ENCODE data around the gene SCAMP2.
A peak's percentile ranks its signal among the peaks of the same experiment; 100 is the strongest.

The SCAMP2 gene

GRCh38 chr15:74857671-74858368 lies 15.3 kb downstream of the SCAMP2 start:
- no peak for DNase-seq

- no peak for DNase-seq
Measured at GRCh38 chr15:74857082-74857655, 16.0 kb downstream of the SCAMP2 start.

GRCh38 chr15:74856537-74856936 lies 16.6 kb downstream of the SCAMP2 start:
- no peak for DNase-seq

- no peak for DNase-seq
Measured at GRCh38 chr15:74855857-74856256, 17.3 kb downstream of the SCAMP2 start.

GRCh38 chr15:74854453-74855022 lies 18.6 kb downstream of the SCAMP2 start:
- DNase-seq = no peak

GRCh38 chr15:74851960-74852359 lies 21.2 kb downstream of the SCAMP2 start:
- no peak for DNase-seq

- DNase-seq = no peak
Measured at GRCh38 chr15:74850393-74850792, 22.8 kb downstream of the SCAMP2 start.

GRCh38 chr15:74847432-74847831 lies 25.7 kb downstream of the SCAMP2 start:
- no peak for DNase-seq

- no peak for DNase-seq
Measured at GRCh38 chr15:74845581-74845980, 27.6 kb downstream of the SCAMP2 start.

- DNase-seq = no peak
Measured at GRCh38 chr15:74845208-74845568, 28.0 kb downstream of the SCAMP2 start.

- no peak for DNase-seq
Measured at GRCh38 chr15:74844319-74845207, 28.6 kb downstream of the SCAMP2 start.

- DNase-seq = no peak
Measured at GRCh38 chr15:74843891-74844299, 29.3 kb downstream of the SCAMP2 start.

- DNase-seq = no peak
Measured at GRCh38 chr15:74843445-74843828, 29.7 kb downstream of the SCAMP2 start.

GRCh38 chr15:74842581-74843444 lies 30.4 kb downstream of the SCAMP2 start, which contains the start of gene ULK3:
ULK3 (minus strand) TSS chr15:74843156; CDS start chr15:74843105, 51 bp downstream.
- peak; percentile 70 for DNase-seq

- DNase-seq = no peak
Measured at GRCh38 chr15:74841891-74842373, 31.2 kb downstream of the SCAMP2 start.

- no peak for DNase-seq
Measured at GRCh38 chr15:74840851-74841775, 32.1 kb downstream of the SCAMP2 start.

GRCh38 chr15:74839526-74840395 lies 33.4 kb downstream of the SCAMP2 start:
- DNase-seq = no peak

GRCh38 chr15:74838746-74839525 lies 34.2 kb downstream of the SCAMP2 start:
- DNase-seq = no peak

- no peak for DNase-seq
Measured at GRCh38 chr15:74838137-74838516, 35.0 kb downstream of the SCAMP2 start.
